HG03139 (cell line): Measurements from ENCODE around the gene QRFP.

Experiments
- ATAC-seq: cut with Tn5 transposase; IDR thresholded peaks from one replicate; pipeline ENCODE4 v1.9.1; 2021; ENCODE audit not compliant: unreplicated experiment

QRFP gene

GRCh38 chr9:130896233-130897014, at the start of gene QRFP:
Gene QRFP, minus strand, starts transcription at chr9:130896812. Its CDS starts 2,974 bp downstream, at chr9:130893838.
- ATAC-seq: no peak

- ATAC-seq: no peak
Observed at GRCh38 chr9:130945173-130945572, 48.6 kb upstream of the QRFP start.

GRCh38 chr9:130944510-130945058, 48.0 kb upstream of the QRFP start:
- no peak for ATAC-seq

- ATAC-seq: no peak
Observed at GRCh38 chr9:130943777-130944176, 47.2 kb upstream of the QRFP start.

GRCh38 chr9:130943221-130943620, 46.6 kb upstream of the QRFP start:
- no peak for ATAC-seq

- ATAC-seq: no peak
Observed at GRCh38 chr9:130942679-130943078, 46.1 kb upstream of the QRFP start.

- no peak for ATAC-seq
Observed at GRCh38 chr9:130942084-130942483, 45.5 kb upstream of the QRFP start.

GRCh38 chr9:130940693-130941576, 44.3 kb upstream of the QRFP start:
- ATAC-seq: no peak

GRCh38 chr9:130940027-130940549, 43.5 kb upstream of the QRFP start:
- ATAC-seq: no peak

- no peak for ATAC-seq
Observed at GRCh38 chr9:130939405-130940026, 42.9 kb upstream of the QRFP start.

- ATAC-seq: no peak
Observed at GRCh38 chr9:130938652-130939404, 42.2 kb upstream of the QRFP start, which contains the start of gene FIBCD1. Gene FIBCD1, minus strand, starts transcription at chr9:130939247. Its CDS starts 640 bp downstream, at chr9:130938607.

- ATAC-seq: no peak
Observed at GRCh38 chr9:130938184-130938651, 41.6 kb upstream of the QRFP start.

- no peak for ATAC-seq
Observed at GRCh38 chr9:130937146-130938076, 40.8 kb upstream of the QRFP start.

GRCh38 chr9:130936285-130937117, 39.9 kb upstream of the QRFP start:
- ATAC-seq: no peak

GRCh38 chr9:130935648-130936271, 39.1 kb upstream of the QRFP start:
- no peak for ATAC-seq

GRCh38 chr9:130934702-130935647, 38.4 kb upstream of the QRFP start:
- ATAC-seq: no peak

- ATAC-seq: no peak
Observed at GRCh38 chr9:130934246-130934645, 37.6 kb upstream of the QRFP start.
